NB4 (cell line): ENCODE measurements around the gene GGTA1.

ENCODE experiments used
- POLR2A ChIP-seq: IDR thresholded peaks from 2 replicates; pipeline ENCODE4 v1.6.1; 2011; ENCODE audit warnings: mild to moderate bottlenecking; ENCODE audit not compliant: insufficient read length; ENCODE audit errors: extremely low read depth
- TF ChIP-seq, protein P1 (sequence below): IDR thresholded peaks from one replicate; pipeline ENCODE4 v1.5.1; 2012; ENCODE audit warnings: low read depth, low read length
- TF ChIP-seq, protein P2 (sequence below): IDR thresholded peaks from 2 replicates; pipeline ENCODE4 v1.6.1; 2011; ENCODE audit warnings: low read depth, low read length

DNA sequence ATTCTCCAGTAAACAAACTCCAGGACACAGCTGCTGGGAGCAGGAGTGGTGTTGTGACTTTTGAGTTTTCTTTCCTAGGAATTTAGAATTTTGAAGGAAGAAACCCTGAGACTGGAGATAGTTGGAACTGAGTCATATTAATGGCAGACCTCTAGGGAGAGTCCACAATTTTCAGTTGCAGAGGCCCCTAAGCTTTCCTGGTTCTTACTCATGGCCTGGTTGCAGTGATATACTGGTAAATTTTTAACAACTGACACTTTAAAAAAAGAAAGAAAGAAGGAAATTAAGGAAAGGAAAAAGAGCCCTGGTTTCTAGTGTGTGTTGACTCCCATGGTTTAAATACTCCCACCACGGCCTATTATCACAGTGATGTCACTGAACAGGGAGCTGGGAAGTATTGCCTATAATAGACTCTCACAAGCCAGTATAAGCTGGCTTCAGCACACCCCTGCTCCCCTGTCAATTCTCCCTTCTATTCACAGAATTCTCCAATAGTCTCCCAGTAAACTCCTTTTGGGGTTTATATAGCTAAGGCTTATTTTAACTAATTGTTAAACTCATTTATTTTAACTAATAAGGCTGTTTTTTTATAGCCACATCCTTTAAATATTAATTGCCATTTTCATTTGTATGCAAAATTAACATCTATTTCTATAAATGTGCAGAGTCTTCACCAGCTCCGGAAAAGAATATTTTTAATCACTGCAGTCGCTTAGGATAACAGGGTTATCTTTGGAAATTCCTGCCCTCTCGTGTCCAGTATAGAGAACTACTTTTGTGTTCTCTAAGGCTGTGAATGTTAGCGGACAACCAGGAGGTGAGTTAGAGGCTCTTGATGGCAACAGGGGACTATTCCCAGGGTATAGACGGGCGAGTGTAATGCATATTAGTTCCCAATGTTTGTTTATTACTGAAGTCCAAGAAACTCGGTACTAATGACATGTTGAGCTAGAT lies 59.7 kb downstream of the GGTA1 start:
- TF ChIP-seq, protein P1, sequence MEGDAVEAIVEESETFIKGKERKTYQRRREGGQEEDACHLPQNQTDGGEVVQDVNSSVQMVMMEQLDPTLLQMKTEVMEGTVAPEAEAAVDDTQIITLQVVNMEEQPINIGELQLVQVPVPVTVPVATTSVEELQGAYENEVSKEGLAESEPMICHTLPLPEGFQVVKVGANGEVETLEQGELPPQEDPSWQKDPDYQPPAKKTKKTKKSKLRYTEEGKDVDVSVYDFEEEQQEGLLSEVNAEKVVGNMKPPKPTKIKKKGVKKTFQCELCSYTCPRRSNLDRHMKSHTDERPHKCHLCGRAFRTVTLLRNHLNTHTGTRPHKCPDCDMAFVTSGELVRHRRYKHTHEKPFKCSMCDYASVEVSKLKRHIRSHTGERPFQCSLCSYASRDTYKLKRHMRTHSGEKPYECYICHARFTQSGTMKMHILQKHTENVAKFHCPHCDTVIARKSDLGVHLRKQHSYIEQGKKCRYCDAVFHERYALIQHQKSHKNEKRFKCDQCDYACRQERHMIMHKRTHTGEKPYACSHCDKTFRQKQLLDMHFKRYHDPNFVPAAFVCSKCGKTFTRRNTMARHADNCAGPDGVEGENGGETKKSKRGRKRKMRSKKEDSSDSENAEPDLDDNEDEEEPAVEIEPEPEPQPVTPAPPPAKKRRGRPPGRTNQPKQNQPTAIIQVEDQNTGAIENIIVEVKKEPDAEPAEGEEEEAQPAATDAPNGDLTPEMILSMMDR = no peak
- TF ChIP-seq, protein P2, sequence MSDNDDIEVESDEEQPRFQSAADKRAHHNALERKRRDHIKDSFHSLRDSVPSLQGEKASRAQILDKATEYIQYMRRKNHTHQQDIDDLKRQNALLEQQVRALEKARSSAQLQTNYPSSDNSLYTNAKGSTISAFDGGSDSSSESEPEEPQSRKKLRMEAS = no peak
- no peak for TF ChIP-seq POLR2A
